WTC11 (cell line): ENCODE results near the gene PLXNA1. TPM values are rescaled to one million over a fixed set of nuclear protein-coding genes. Genes with fewer than 3 reads are reported as not detected.

Source experiments
- ATAC-seq: fragments of 200-7000 bp; cut with Tn5 transposase; 2 replicates; pipeline ENCODE4 v1.10.0; 2021; ENCODE audit warnings: mild to moderate bottlenecking, moderate library complexity
- CTCF ChIA-PET: fragments of 300-600 bp; sonication (Branson Sonifier 250); formaldehyde crosslinking; loops from one replicate; lab custom pipeline; 2021; ENCODE audit warnings: antibody characterized with exemption; lab: Charles Lee
- POLR2A ChIA-PET: fragments of 350-600 bp; sonication (Branson Sonifier 250); formaldehyde crosslinking; loops from one replicate; lab custom pipeline; 2021; ENCODE audit warnings: antibody characterized with exemption; lab: Charles Lee
- DNase-seq: peaks from one replicate; pipeline ENCODE4 v3.0.0; 2021; ENCODE audit warnings: low spot score
- H3K27ac Mint-ChIP-seq: 2 replicates; pipeline ENCODE4 v1.8.0; 2021; ENCODE audit warnings: mixed read lengths
- H3K27me3 Mint-ChIP-seq: 2 replicates; pipeline ENCODE4 v1.8.0; 2021; ENCODE audit warnings: low read depth, mild to moderate bottlenecking, moderate library complexity, mixed read lengths
- H3K36me3 Mint-ChIP-seq: 2 replicates; pipeline ENCODE4 v1.8.0; 2021; ENCODE audit warnings: mixed read lengths
- H3K4me1 Mint-ChIP-seq: 2 replicates; pipeline ENCODE4 v1.8.0; 2022; ENCODE audit warnings: mixed read lengths
- H3K4me3 Mint-ChIP-seq: 2 replicates; pipeline ENCODE4 v1.8.0; 2021; ENCODE audit warnings: mild to moderate bottlenecking, moderate library complexity, mixed read lengths
- H3K9me3 Mint-ChIP-seq: 2 replicates; pipeline ENCODE4 v1.8.0; 2021; ENCODE audit warnings: mixed read lengths
- ATF6 ChIP-seq: sonication (generic); formaldehyde crosslinking; IDR thresholded peaks from 2 replicates; pipeline ENCODE4 v1.8.1; 2023; ENCODE audit warnings: mild to moderate bottlenecking, missing genetic modification reagents
- CDX4 ChIP-seq: fragments of 250-450 bp; sonication (Bioruptor Pico); IDR thresholded peaks from 2 replicates; pipeline ENCODE4 v1.9.0; 2021; ENCODE audit warnings: moderate library complexity, mild to moderate bottlenecking, inconsistent platforms, borderline replicate concordance
- CREM ChIP-seq: sonication (generic); formaldehyde crosslinking; IDR thresholded peaks from 2 replicates; pipeline ENCODE4 v1.8.1; 2022; ENCODE audit warnings: mild to moderate bottlenecking, missing genetic modification reagents, moderate library complexity
- ELF4 ChIP-seq: sonication (generic); formaldehyde crosslinking; IDR thresholded peaks from 2 replicates; pipeline ENCODE4 v1.8.1; 2022; ENCODE audit warnings: low read depth, mild to moderate bottlenecking, moderate library complexity, missing genetic modification reagents
- FOXK1 ChIP-seq: sonication (generic); formaldehyde crosslinking; IDR thresholded peaks from 2 replicates; pipeline ENCODE4 v1.8.0; 2022; ENCODE audit warnings: mild to moderate bottlenecking, moderate library complexity, missing genetic modification reagents
- JUN ChIP-seq: sonication (generic); formaldehyde crosslinking; IDR thresholded peaks from 2 replicates; pipeline ENCODE4 v1.8.0; 2023; ENCODE audit warnings: mild to moderate bottlenecking, missing genetic modification reagents
- OVOL2 ChIP-seq: fragments of 250-450 bp; sonication (Bioruptor Pico); IDR thresholded peaks from 2 replicates; pipeline ENCODE4 v1.9.0; 2021; ENCODE audit warnings: mild to moderate bottlenecking, borderline replicate concordance
- PREB ChIP-seq: sonication (generic); formaldehyde crosslinking; IDR thresholded peaks from 2 replicates; pipeline ENCODE4 v1.8.1; 2022; ENCODE audit warnings: mild to moderate bottlenecking, missing genetic modification reagents, moderate library complexity, borderline replicate concordance
- PRRX2 ChIP-seq: fragments of 250-450 bp; sonication (Bioruptor Pico); IDR thresholded peaks from 2 replicates; pipeline ENCODE4 v1.8.0; 2021; ENCODE audit warnings: mild to moderate bottlenecking
- SMAD3 ChIP-seq: sonication (generic); formaldehyde crosslinking; IDR thresholded peaks from 2 replicates; pipeline ENCODE4 v1.8.0; 2022; ENCODE audit warnings: missing genetic modification reagents, mild to moderate bottlenecking, borderline replicate concordance
- SP1 ChIP-seq: sonication (generic); formaldehyde crosslinking; conservative IDR thresholded peaks from 2 replicates; pipeline ENCODE4 v1.8.1; 2022; ENCODE audit warnings: missing genetic modification reagents
- TP53 ChIP-seq: sonication (generic); formaldehyde crosslinking; IDR thresholded peaks from 2 replicates; pipeline ENCODE4 v1.8.1; 2023; ENCODE audit warnings: mild to moderate bottlenecking, missing genetic modification reagents
- ZMAT4 ChIP-seq: fragments of 250-450 bp; sonication (Bioruptor Pico); IDR thresholded peaks from 2 replicates; pipeline ENCODE4 v1.9.0; 2021; ENCODE audit warnings: mild to moderate bottlenecking
- ZNF138 ChIP-seq: sonication (generic); formaldehyde crosslinking; conservative IDR thresholded peaks from 2 replicates; pipeline ENCODE4 v1.8.1; 2022; ENCODE audit warnings: mild to moderate bottlenecking, moderate library complexity, missing genetic modification reagents
- ZNF512 ChIP-seq: sonication (generic); formaldehyde crosslinking; IDR thresholded peaks from 2 replicates; pipeline ENCODE4 v1.8.1; 2022; ENCODE audit warnings: missing genetic modification reagents, borderline replicate concordance
- ZNF671 ChIP-seq: fragments of 250-450 bp; sonication (Bioruptor Pico); IDR thresholded peaks from 2 replicates; pipeline ENCODE4 v1.8.0; 2021; ENCODE audit warnings: mild to moderate bottlenecking
- total RNA-seq: library from RNA; stranded (reverse); gene quantifications from 3 replicates; pipeline ENCODE4 v1.2.3, GENCODE V29; 2021

The PLXNA1 gene
- total RNA-seq, 1 experiment from 2014 or later = 53.8 TPM

- no peak for TF ChIP-seq CDX4
Measured at GRCh38 chr3:126967386-126967785, 15.5 kb upstream of the PLXNA1 start (continued).

GRCh38 chr3:126968391-126969390 is 14.2 kb upstream of the PLXNA1 start:
- ATAC-seq (no peak), DNase-seq (no peak)
- Mint-ChIP-seq H3K9me3 (peaks cover 3% of the 10 kb centered on the region; the same call in 1 of the 2 replicates), H3K36me3 (0 out of 2 replicates have a peak, but pooled peaks cover 3% of the 10 kb centered on the region), H3K27ac (peak overlapping the region; percentile 72; the same call in 1 of the 2 replicates), H3K4me3 (no peak overlapping the region), H3K27me3 (no peaks in the 10 kb centered on the region), H3K4me1 (peaks cover 13% of the 10 kb centered on the region)
- ChIA-PET CTCF (interaction anchor here (2.1 to 2.3 kb wide), 2 partner anchors 14 to 231 kb away, joined by 5 to 6 read pairs; partner anchors contain the start of gene PLXNA1), POLR2A (interaction anchor here (0.5 kb wide), 1 partner anchor 88 kb away, joined by 4 read pairs; no protein-coding TSS in a partner anchor)
- TF ChIP-seq PRRX2 (CRISPR knock-in tag) (no peak), ATF6 (CRISPR knock-in tag) (no peak), CDX4 (no peak), SMAD3 (CRISPR knock-in tag) (no peak), SP1 (CRISPR knock-in tag) (no peak), ZNF138 (CRISPR knock-in tag) (no peak), PREB (CRISPR knock-in tag) (no peak), OVOL2 (CRISPR knock-in tag) (no peak), ZNF671 (CRISPR knock-in tag) (no peak), ZNF512 (CRISPR knock-in tag) (no peak), ZMAT4 (CRISPR knock-in tag) (no peak), ELF4 (CRISPR knock-in tag) (no peak), CREM (no peak), FOXK1 (CRISPR knock-in tag) (no peak), TP53 (no peak), JUN (no peak)
